Left renal cortex interstitium (tissue), 4 donors: ENCODE results near the gene POLE4. TPM values are rescaled to one million over a fixed set of nuclear protein-coding genes. Genes with fewer than 3 reads are reported as not detected.

ENCODE experiments used
- DNase-seq, 4 donors: peaks; one replicate each; pipeline ENCODE4 v3.0.0-alpha.2; 2013; ENCODE audit warnings: low read depth in 4 of 4, low spot score in 2 of 4, missing footprints in 1 of 4
- polyA plus RNA-seq, 4 donors: library from polyadenylated mRNA; unstranded; fragments of 120-200 nt; gene quantifications; one replicate each; pipeline ENCODE4 v1.2.1, GENCODE V29; 2013; ENCODE audit not compliant: insufficient read length in 4 of 4

POLE4 gene
- polyA plus RNA-seq, 4 donors = 36.5 to 60.0 (median 47.4) TPM

- DNase-seq = peak in 1 of 4 donors; percentile 13
Observed at GRCh38 chr2:74985978-74986609, 27.7 kb downstream of the POLE4 start.

GRCh38 chr2:74991977-74992376 is 33.5 kb downstream of the POLE4 start:
- DNase-seq = peak in 2 of 4 donors; percentile 24 to 34

GRCh38 chr2:74999468-74999867 is 41.0 kb downstream of the POLE4 start:
- DNase-seq = no peak

GRCh38 chr2:75002007-75002406 is 43.6 kb downstream of the POLE4 start:
- DNase-seq = no peak

- DNase-seq = no peak
Observed at GRCh38 chr2:75003276-75003675, 44.8 kb downstream of the POLE4 start.

GRCh38 chr2:75003773-75004172 is 45.3 kb downstream of the POLE4 start:
- no peak for DNase-seq

GRCh38 chr2:75006041-75006440 is 47.6 kb downstream of the POLE4 start:
- no peak for DNase-seq

GRCh38 chr2:75007061-75007460 is 48.6 kb downstream of the POLE4 start:
- DNase-seq = no peak

GRCh38 chr2:75007819-75008218 is 49.4 kb downstream of the POLE4 start:
- no peak for DNase-seq

- no peak for DNase-seq
Observed at GRCh38 chr2:75010571-75010970, 52.1 kb downstream of the POLE4 start.

GRCh38 chr2:75012080-75012479 is 53.6 kb downstream of the POLE4 start:
- no peak for DNase-seq

GRCh38 chr2:75018162-75018561 is 59.7 kb downstream of the POLE4 start:
- DNase-seq = no peak

Other genes with a start within 250 kb of the POLE4 start
- gene HK2, start 124.5 kb upstream of the POLE4 start, polyA plus RNA-seq = 10 to 100 TPM in 2 of 4 donors, 1 to 10 TPM in 2; 8.3 to 12.8 (median 10.0) TPM
- gene TACR1, start 240.9 kb downstream of the POLE4 start, polyA plus RNA-seq = 1 to 10 TPM; 1.2 to 1.7 (median 1.5) TPM